Measurements from ENCODE around the gene GABBR1. TPM values are rescaled to one million over a fixed set of nuclear protein-coding genes. Genes with fewer than 3 reads are reported as not detected.

Gene GABBR1
- total RNA-seq, 1 donor from 2014 or later: 6.3 TPM

GRCh38 chr6:29651413-29652197 is 18.6 kb upstream of the GABBR1 start:
- no peak for FAIRE-seq
- TF ChIP-seq CTCF (IDR thresholded peaks at IDR 0.05; ENCODE audit: insufficient read depth, low read length, severe bottlenecking): peak; percentile 60

GRCh38 chr6:29649701-29650673 is 17.0 kb upstream of the GABBR1 start:
- H3K36me3 ChIP-seq (ENCODE audit: control insufficient read depth, insufficient read depth, low read length): no peaks in the 10 kb centered on the region
- peak; percentile 85 for TF ChIP-seq CTCF (IDR thresholded peaks at IDR 0.05; ENCODE audit: insufficient read depth, low read length, severe bottlenecking)
- peak overlapping the region; percentile 54 for H3K4me3 ChIP-seq (ENCODE audit: low read depth, low read length)
- H3K27me3 ChIP-seq (ENCODE audit: control insufficient read depth, insufficient read depth, low read length): no peaks in the 10 kb centered on the region
- peak; percentile 84 for FAIRE-seq
- DNase-seq (ENCODE audit: low read depth): peak; percentile 94

More at GRCh38 chr6:29651413-29652197, 18.6 kb upstream of the GABBR1 start:
- Histone ChIP-seq H3K4me3 (ENCODE audit: low read depth, low read length) (no peak overlapping the region), H3K36me3 (ENCODE audit: control insufficient read depth, insufficient read depth, low read length) (no peaks in the 10 kb centered on the region), H3K27me3 (ENCODE audit: control insufficient read depth, insufficient read depth, low read length) (peaks cover 2% of the 10 kb centered on the region)
- peak; percentile 50 for DNase-seq (ENCODE audit: low read depth)

GRCh38 chr6:29647927-29648642 is 15.1 kb upstream of the GABBR1 start:
- Histone ChIP-seq H3K36me3 (ENCODE audit: control insufficient read depth, insufficient read depth, low read length) (no peaks in the 10 kb centered on the region), H3K27me3 (ENCODE audit: control insufficient read depth, insufficient read depth, low read length) (no peaks in the 10 kb centered on the region), H3K4me3 (ENCODE audit: low read depth, low read length) (no peak overlapping the region)
- DNase-seq (ENCODE audit: low read depth) (peak; percentile 64), FAIRE-seq (no peak)
- TF ChIP-seq CTCF (IDR thresholded peaks at IDR 0.05; ENCODE audit: insufficient read depth, low read length, severe bottlenecking): peak; percentile 55

GRCh38 chr6:29641430-29642148 is 8.6 kb upstream of the GABBR1 start:
- no peak for FAIRE-seq

More at GRCh38 chr6:29641430-29642148, 8.6 kb upstream of the GABBR1 start:
- H3K27me3 ChIP-seq (ENCODE audit: control insufficient read depth, insufficient read depth, low read length): no peaks in the 10 kb centered on the region
- H3K36me3 ChIP-seq (ENCODE audit: control insufficient read depth, insufficient read depth, low read length): no peaks in the 10 kb centered on the region
- peak; percentile 45 for DNase-seq (ENCODE audit: low read depth)
- no peak overlapping the region for H3K4me3 ChIP-seq (ENCODE audit: low read depth, low read length)
- TF ChIP-seq CTCF (IDR thresholded peaks at IDR 0.05; ENCODE audit: insufficient read depth, low read length, severe bottlenecking): no peak
